Upper lobe of left lung (tissue), 4 donors: ENCODE results near the gene CDK13.

Source experiments
- CTCF ChIP-seq, 6 experiments: fragments of 450-650 bp in 4 of 6; fragments of 200-600 bp in 2 of 6; sonication (generic) in 2 of 6; IDR thresholded peaks; one replicate each; pipeline ENCODE4 v1.5.1; 2016 to 2019; ENCODE audit warnings: antibody characterized with exemption in 6 of 6
- EP300 ChIP-seq, 4 donors: sonication (generic); formaldehyde crosslinking; IDR thresholded peaks; one replicate each; pipeline ENCODE4 v1.5.1; 2017; ENCODE audit warnings: antibody characterized with exemption in 4 of 4, control low read depth in 2 of 4
- POLR2A ChIP-seq, 4 donors: fragments of 450-650 bp; IDR thresholded peaks; one replicate each; pipeline ENCODE4 v1.5.1; 2016 to 2017; ENCODE audit warnings: antibody characterized with exemption in 4 of 4, mild to moderate bottlenecking in 2 of 4
- POLR2AphosphoS5 ChIP-seq, 2 donors: sonication (generic); formaldehyde crosslinking; IDR thresholded peaks; one replicate each; pipeline ENCODE4 v1.5.1; 2017; ENCODE audit warnings: antibody characterized with exemption in 2 of 2

GRCh38 chr7:40147371-40148246 is 197.6 kb downstream of the CDK13 start:
- TF ChIP-seq POLR2A (IDR thresholded peaks at IDR 0.05) = no peak
- no peak for TF ChIP-seq POLR2AphosphoS5 (IDR thresholded peaks at IDR 0.05)
- TF ChIP-seq CTCF (IDR thresholded peaks at IDR 0.05) = no peak
- TF ChIP-seq EP300 (IDR thresholded peaks at IDR 0.05) = no peak
